Activated CD4-positive, alpha-beta T cell treated with anti-CD3 and anti-CD28 coated beads for 24 hours (primary cell): Measurements from ENCODE around the gene ZYX.
"Not testable (repeated sequence)": the region's sequence is repeated elsewhere in the genome, so short reads cannot be mapped to it uniquely, and the experiment has no call there.

Experiments used
- DNase-seq, 2 donors: peaks; one replicate each; pipeline ENCODE4 v3.0.0-alpha.2; 2020; ENCODE audit warnings: low read depth in 2 of 2

ZYX gene

GRCh38 chr7:143384661-143385631 lies 3.8 kb downstream of the ZYX start:
- no peak for DNase-seq

GRCh38 chr7:143385891-143386781 lies 5.0 kb downstream of the ZYX start:
- DNase-seq: no peak

GRCh38 chr7:143387156-143387975 lies 6.2 kb downstream of the ZYX start:
- DNase-seq: no peak

GRCh38 chr7:143388051-143388450 lies 6.9 kb downstream of the ZYX start:
- DNase-seq: no peak

GRCh38 chr7:143388491-143389101 lies 7.5 kb downstream of the ZYX start:
- DNase-seq: no peak

- DNase-seq: no peak
Observed at GRCh38 chr7:143389316-143390103, 8.4 kb downstream of the ZYX start.

- DNase-seq: no peak
Observed at GRCh38 chr7:143390104-143390772, 9.1 kb downstream of the ZYX start.

- no peak for DNase-seq
Observed at GRCh38 chr7:143390773-143391317, 9.7 kb downstream of the ZYX start.

- no peak for DNase-seq
Observed at GRCh38 chr7:143391462-143392404, 10.6 kb downstream of the ZYX start.

GRCh38 chr7:143392427-143392826 lies 11.3 kb downstream of the ZYX start:
- not testable (repeated sequence) for DNase-seq

GRCh38 chr7:143392875-143393266 lies 11.7 kb downstream of the ZYX start:
- no peak for DNase-seq

- DNase-seq: no peak
Observed at GRCh38 chr7:143393267-143394041, 12.3 kb downstream of the ZYX start.

- no peak for DNase-seq
Observed at GRCh38 chr7:143394068-143394467, 12.9 kb downstream of the ZYX start.

GRCh38 chr7:143394777-143395176 lies 13.6 kb downstream of the ZYX start:
- no peak for DNase-seq

- no peak for DNase-seq
Observed at GRCh38 chr7:143395187-143396149, 14.3 kb downstream of the ZYX start.

GRCh38 chr7:143396182-143396581 lies 15.0 kb downstream of the ZYX start:
- DNase-seq: no peak
